Eye (tissue), 1 donor: Measurements from ENCODE around the gene PDE11A.
A peak's percentile ranks its signal among the peaks of the same experiment; 100 is the strongest.
"Not testable (repeated sequence)": the region's sequence is repeated elsewhere in the genome, so short reads cannot be mapped to it uniquely, and the experiment has no call there.

ENCODE experiments used
- DNase-seq: peaks from one replicate; pipeline ENCODE4 v3.0.0-alpha.2; 2015

The PDE11A gene

GRCh38 chr2:178008636-178009289, 63.8 kb downstream of the PDE11A start:
- peak; percentile 60 for DNase-seq

- no peak for DNase-seq
Measured at GRCh38 chr2:178006710-178007109, 65.9 kb downstream of the PDE11A start.

GRCh38 chr2:178005756-178006155, 66.8 kb downstream of the PDE11A start:
- no peak for DNase-seq

DNA sequence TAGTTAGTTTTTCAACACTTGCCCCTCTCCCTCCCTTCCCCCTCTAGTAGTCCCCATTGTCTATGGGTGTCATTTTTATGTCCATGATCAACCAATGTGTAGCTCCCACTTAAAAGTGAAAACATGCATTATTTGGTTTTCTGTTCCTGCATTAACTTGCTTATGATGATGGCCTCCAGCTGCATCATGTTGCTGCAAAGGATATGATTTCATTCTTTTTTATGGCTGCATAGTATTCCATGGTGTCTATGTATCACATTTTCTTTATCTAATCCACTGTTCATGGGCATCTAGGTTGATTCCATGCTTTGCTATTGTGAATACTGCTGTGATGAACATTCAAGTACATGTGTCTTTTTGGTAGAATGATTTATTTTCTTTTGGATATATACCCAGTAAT, 70.5 kb downstream of the PDE11A start:
- no peak for DNase-seq

- no peak for DNase-seq
Measured at GRCh38 chr2:177998996-177999395, 73.6 kb downstream of the PDE11A start.

GRCh38 chr2:177998006-177998405, 74.6 kb downstream of the PDE11A start:
- no peak for DNase-seq

- no peak for DNase-seq
Measured at GRCh38 chr2:177992992-177993391, 79.6 kb downstream of the PDE11A start.

- DNase-seq, result no peak
Measured at GRCh38 chr2:177989029-177989885, 83.3 kb downstream of the PDE11A start.

DNA sequence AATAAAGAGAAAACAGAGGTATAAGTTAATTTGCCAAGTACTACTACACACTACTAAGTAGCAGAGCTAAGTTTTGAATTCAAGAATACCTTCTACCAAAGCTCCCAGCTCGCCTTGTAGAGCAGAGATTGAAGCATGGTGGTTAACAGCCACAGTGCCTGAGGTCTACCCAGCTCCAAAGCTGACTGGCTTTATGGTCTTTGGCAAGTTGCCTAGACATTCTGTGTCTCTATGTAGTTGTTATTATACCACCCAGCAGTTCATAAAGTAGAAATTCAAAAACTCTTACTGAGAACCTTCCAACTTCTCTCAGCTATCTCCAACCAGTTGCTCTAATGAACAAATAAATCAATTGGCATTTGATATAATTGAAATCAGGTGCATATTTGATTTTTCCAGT, 87.8 kb downstream of the PDE11A start:
- DNase-seq, result no peak

DNA sequence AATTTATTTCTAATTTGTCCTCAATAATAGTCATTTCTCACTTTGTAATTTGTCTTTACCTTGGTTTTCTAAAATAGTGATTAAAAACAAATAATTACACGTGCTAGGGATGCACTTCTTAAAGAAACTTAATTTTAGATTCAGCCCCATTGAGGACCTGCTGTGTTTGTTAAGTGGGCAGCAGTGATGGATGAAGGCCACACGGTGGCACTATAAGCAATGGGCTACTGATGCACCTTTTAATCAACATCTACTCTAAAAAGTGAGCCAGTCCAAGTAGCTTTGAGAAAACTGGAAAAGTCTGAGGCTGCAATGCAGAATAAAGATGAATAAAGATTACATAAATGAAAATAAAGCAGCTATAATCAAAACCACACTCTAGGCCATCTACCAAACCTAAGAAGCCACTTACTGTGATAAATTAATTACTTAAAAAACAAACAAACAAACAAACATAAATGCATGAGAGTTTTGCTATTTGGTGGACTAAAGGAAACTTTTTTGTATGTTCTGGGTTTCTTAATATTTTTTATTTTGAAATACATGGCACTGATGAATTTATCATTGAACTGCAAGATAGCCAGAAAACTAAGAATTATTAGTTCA, 89.3 kb downstream of the PDE11A start:
- peak; percentile 61 for DNase-seq

DNA sequence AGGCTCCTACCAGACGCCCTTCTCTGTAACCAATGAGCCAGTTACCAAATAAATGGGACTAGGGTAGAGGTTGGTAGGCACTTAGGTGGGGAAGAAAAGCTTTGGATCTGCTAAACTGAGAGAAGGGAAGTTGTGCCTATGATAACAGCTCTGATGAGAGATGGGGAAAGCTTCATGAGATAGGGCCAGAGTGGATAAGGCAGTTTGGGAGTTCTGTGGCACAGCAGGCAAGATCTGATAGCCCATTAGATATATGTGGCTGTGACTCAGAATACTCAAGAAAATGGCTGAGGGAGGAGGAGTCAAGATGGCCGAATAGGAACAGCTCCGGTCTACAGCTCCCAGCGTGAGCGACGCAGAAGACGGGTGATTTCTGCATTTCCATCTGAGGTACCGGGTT, 99.8 kb downstream of the PDE11A start:
- no peak for DNase-seq

DNA sequence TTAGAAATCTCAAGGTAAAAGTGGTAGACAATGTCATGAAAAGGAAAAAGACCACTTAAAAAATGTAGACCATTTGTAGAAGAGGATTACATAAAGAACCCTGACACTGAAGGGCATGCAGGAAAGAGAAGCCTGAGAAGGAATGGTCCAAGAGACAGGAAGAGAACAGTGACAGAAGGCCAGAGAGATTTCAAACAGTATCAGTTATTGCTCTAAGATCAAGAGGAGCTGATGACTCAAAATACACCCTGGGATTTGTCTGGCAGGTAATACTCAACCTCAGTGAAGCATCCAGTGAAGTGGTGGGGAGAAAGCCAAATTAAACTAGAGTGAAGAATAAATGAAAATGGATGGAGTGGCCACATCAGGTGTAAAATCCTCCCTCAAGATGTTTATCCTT, 100.5 kb downstream of the PDE11A start:
- DNase-seq, result no peak

GRCh38 chr2:177970670-177971454, 101.7 kb downstream of the PDE11A start:
- DNase-seq, result no peak

- DNase-seq, result no peak
Measured at GRCh38 chr2:177964892-177965291, 107.7 kb downstream of the PDE11A start.

- DNase-seq, result peak; percentile 7
Measured at GRCh38 chr2:177952151-177952550, 120.4 kb downstream of the PDE11A start.

DNA sequence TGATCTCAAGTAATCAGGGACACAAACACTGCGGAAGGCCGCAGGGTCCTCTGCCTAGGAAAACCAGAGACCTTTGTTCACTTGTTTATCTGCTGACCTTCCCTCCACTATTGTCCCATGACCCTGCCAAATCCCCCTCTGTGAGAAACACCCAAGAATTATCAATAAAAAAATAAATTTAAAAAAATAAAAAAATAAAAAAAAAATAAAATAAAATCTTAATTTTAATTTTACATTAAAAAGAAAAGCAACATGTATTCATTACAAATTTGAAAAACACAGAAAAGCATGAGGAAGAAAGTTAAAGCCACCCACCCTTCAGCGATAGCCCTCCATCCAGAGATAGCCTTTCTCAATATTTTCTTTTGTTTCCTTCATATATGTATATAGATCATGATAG, 125.0 kb downstream of the PDE11A start:
- not testable (repeated sequence) for DNase-seq

- not testable (repeated sequence) for DNase-seq
Measured at GRCh38 chr2:177944530-177944929, 128.0 kb downstream of the PDE11A start.

DNA sequence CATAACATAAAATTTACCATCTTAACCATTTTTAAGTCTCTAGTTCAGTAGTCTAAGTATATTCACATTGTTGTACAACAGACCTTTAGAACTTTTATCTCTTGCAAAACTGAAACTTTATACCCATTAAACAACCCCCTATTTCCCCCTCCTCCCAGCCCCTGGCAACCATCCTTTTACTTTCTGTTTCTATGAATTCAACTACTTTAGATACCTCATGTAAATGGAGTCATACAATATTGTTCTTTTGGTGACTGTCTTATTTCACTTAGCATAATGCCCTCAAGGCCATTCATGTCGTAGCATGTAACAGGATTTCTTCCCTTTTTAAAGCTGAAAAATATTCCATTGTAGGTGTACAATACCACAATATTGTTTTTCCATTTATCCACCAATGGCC, 129.8 kb downstream of the PDE11A start:
- no peak for DNase-seq

DNA sequence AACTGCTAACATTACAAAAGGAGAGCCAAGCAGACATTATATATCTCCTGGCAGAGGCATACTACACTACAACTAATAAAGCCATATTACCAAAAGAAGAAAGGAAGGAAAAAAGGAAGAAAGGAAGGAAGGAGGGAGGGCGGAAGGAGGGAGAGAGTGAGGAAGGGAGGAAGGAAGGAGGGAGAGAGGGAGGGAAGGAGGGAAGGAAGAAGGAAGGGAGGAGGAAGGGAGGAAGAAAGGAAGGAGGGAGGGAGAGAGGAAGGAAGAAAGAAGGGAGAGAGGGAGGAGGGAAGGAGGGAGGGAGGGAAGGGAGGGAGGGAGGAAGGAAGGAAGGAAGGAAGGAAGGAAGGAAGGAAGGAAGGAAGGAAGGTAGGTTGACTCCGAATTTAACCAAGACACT, 133.4 kb downstream of the PDE11A start:
- no peak for DNase-seq

DNA sequence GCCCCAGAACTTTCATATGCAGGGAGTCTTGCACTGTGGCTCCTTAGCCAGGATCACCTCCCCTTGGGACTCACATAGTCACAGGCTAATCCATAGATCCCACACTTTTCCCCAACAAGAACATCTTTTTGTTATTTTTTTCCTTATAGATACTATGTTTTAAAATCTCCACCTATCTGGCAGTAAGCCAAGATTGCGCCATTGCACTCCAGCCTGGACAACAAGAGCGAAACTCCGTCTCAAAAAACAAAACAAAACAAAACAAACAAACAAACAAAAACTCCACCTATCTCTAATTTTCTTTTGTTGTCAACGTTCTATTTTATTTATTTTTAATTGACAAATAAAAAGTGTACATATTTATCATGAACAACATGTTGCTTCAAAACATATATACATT, 141.7 kb downstream of the PDE11A start:
- DNase-seq, result no peak

DNA sequence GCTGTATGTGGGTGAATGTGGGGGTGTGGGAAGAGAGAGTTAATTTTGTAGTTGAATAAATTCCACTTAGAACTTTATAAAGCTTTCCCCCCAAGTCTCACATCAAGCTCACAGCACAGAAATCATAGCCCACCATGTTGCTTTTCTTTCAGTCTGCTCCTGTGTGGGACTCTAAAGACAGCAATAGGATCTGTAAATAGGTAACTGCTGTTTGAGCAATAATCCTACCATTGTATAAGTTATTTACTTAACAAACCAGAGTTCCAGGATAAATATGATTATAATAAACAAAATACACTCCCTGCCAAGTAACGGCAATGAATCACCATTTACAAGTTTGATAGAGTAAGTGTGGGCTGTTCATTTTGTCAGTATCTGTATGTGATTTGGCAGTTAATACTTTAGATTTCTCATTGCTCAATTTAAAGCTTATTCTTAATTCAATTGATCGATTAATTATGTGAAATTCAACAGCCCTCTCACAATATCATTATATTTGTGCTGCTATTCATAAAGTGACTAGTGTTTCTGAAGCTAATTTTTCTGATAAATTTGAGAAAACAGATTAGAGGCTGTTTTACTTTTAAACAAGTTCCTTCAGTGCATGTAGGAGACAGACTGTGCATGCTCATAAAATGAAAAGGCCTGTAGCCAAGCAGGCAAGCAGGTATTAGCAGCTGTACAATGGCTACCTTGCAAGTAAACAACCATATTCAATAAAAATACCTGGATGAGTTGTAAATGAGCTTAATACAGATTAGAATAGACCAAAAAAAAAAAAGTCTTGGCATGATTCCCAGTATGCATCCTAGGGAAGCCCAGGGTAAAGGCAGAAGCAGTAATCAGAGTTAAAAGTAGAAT, 142.7 kb downstream of the PDE11A start:
- DNase-seq, result no peak

DNA sequence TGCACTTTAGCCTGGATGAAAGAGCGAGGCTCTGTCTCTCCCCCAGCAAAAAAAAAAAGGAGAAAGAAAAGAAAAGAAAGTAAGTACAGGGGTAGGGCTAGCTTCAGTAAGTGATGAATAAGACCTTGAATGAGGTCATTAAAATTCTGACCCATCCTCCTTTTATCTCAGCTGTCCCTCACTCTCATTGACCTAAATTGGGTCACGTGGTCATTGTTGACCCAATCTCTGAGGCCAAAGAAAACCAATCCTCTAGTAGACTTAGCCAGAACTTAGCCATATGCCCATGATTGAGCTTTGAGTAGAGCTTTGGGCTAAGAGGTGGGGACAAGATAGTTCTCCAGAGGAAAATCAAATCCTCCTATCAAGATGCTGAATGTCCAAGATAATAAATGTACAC, 149.3 kb downstream of the PDE11A start:
- no peak for DNase-seq
